ENCODE measurements around the gene KIAA0232. TPM values are rescaled to one million over a fixed set of nuclear protein-coding genes. Genes with fewer than 3 reads are reported as not detected.
"Not testable (repeated sequence)": the region's sequence is repeated elsewhere in the genome, so short reads cannot be mapped to it uniquely, and the experiment has no call there.

The KIAA0232 gene
- total and polyA plus RNA-seq, 2 experiments from 2014 or later, result 11.3 to 34.3 TPM

DNA sequence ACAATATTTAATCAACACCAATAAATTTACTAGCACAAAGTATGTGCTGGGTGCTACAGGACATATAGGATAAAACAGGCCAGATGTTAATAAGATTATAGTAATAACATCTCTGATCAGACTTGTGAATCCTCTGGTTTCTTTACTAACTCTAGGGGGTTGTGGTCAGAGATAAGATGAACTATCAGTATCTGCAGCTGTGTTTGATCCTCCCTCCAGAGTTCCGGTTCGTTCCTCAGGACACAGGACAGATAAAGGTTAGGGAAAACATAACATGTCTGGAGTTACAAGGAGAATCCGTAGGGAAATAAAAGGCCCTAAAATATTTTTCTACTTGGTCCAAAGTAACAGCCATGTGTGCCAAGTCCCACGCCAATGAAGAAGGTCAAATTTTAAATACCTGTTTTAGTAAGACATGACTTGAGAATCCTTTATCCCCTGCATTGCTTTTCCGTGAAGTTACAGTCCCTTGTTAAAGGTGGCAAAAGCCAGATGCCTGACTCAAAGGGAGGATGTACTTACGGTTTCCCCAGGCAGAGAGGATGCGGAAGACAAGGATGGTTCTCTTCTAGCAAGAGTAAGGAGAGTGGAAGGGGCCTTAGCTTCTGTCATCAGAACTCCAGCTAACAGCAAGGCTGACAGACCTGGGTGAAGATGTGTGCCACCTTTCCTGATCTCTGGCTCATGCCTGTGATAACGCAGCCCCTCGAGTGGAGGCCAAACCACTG, 44.4 kb downstream of the KIAA0232 start:
- H3K79me2 ChIP-seq, result peaks cover 87% of the 10 kb centered on the region
- H2AFZ ChIP-seq, result no peak overlapping the region
- 77% methylated on average over 9 of the region's 9 CpGs for WGBS (ENCODE audit: low lambda C conversion rate, missing lambda C conversion rate)
- no peaks in the 10 kb centered on the region for H3K9me3 ChIP-seq (ENCODE audit: low read depth)
- no peaks in the 10 kb centered on the region for H3K36me3 ChIP-seq (replicated peaks; ENCODE audit: insufficient read depth, low read depth)
- no peak for DNase-seq (ENCODE audit: low spot score)
- peaks cover 42% of the 10 kb centered on the region for H4K20me1 ChIP-seq (ENCODE audit: insufficient read depth, poor library complexity, severe bottlenecking)
- no peak overlapping the region for H3K4me2 ChIP-seq
- no peaks in the 10 kb centered on the region for H3K9me2 ChIP-seq (replicated peaks; ENCODE audit: insufficient read depth)
- no peaks in the 10 kb centered on the region for H3K4me1 ChIP-seq (ENCODE audit: insufficient read depth)
- no peak overlapping the region for H3K27ac ChIP-seq
- TF ChIP-seq, protein P1, sequence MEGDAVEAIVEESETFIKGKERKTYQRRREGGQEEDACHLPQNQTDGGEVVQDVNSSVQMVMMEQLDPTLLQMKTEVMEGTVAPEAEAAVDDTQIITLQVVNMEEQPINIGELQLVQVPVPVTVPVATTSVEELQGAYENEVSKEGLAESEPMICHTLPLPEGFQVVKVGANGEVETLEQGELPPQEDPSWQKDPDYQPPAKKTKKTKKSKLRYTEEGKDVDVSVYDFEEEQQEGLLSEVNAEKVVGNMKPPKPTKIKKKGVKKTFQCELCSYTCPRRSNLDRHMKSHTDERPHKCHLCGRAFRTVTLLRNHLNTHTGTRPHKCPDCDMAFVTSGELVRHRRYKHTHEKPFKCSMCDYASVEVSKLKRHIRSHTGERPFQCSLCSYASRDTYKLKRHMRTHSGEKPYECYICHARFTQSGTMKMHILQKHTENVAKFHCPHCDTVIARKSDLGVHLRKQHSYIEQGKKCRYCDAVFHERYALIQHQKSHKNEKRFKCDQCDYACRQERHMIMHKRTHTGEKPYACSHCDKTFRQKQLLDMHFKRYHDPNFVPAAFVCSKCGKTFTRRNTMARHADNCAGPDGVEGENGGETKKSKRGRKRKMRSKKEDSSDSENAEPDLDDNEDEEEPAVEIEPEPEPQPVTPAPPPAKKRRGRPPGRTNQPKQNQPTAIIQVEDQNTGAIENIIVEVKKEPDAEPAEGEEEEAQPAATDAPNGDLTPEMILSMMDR (IDR thresholded peaks at IDR 0.05; ENCODE audit: poor library complexity), result no peak
- TF ChIP-seq EZH2 (IDR thresholded peaks at IDR 0.05; ENCODE audit: borderline replicate concordance) (no peak), EZH2phosphoT487 (IDR thresholded peaks at IDR 0.05; ENCODE audit: low read depth, severe bottlenecking, unreplicated experiment) (no peak)
- H3K27me3 ChIP-seq, result no peaks in the 10 kb centered on the region
- H3K4me3 ChIP-seq, result no peak overlapping the region

- H3K79me2 ChIP-seq, result peaks cover 90% of the 10 kb centered on the region
- H3K27me3 ChIP-seq, result no peaks in the 10 kb centered on the region
- WGBS (ENCODE audit: low lambda C conversion rate, missing lambda C conversion rate), result 96% methylated on average over 5 of the region's 5 CpGs
- H3K36me3 ChIP-seq (replicated peaks; ENCODE audit: insufficient read depth, low read depth), result no peaks in the 10 kb centered on the region
- H3K4me1 ChIP-seq (ENCODE audit: insufficient read depth), result no peaks in the 10 kb centered on the region
- no peak for DNase-seq (ENCODE audit: low spot score)
- H3K4me3 ChIP-seq, result no peak overlapping the region
- H3K9me3 ChIP-seq (ENCODE audit: low read depth), result no peaks in the 10 kb centered on the region
- peaks cover 43% of the 10 kb centered on the region for H4K20me1 ChIP-seq (ENCODE audit: insufficient read depth, poor library complexity, severe bottlenecking)
- no peaks in the 10 kb centered on the region for H3K9me2 ChIP-seq (replicated peaks; ENCODE audit: insufficient read depth)
- H2AFZ ChIP-seq, result no peak overlapping the region
- no peak overlapping the region for H3K4me2 ChIP-seq
- TF ChIP-seq EZH2 (IDR thresholded peaks at IDR 0.05; ENCODE audit: borderline replicate concordance), result no peak
- TF ChIP-seq, protein P1 (IDR thresholded peaks at IDR 0.05; ENCODE audit: poor library complexity), result no peak
- no peak for TF ChIP-seq EZH2phosphoT487 (IDR thresholded peaks at IDR 0.05; ENCODE audit: low read depth, severe bottlenecking, unreplicated experiment)
- no peak overlapping the region for H3K27ac ChIP-seq
Observed at GRCh38 chr4:6829086-6829485, 46.6 kb downstream of the KIAA0232 start.

GRCh38 chr4:6834867-6835266, 52.3 kb downstream of the KIAA0232 start:
- Histone ChIP-seq H3K4me3 (no peak overlapping the region), H3K27me3 (no peaks in the 10 kb centered on the region), H3K79me2 (peaks cover 78% of the 10 kb centered on the region), H4K20me1 (ENCODE audit: insufficient read depth, poor library complexity, severe bottlenecking) (peaks cover 33% of the 10 kb centered on the region), H3K9me2 (replicated peaks; ENCODE audit: insufficient read depth) (no peaks in the 10 kb centered on the region), H3K9me3 (ENCODE audit: low read depth) (no peaks in the 10 kb centered on the region), H2AFZ (no peak overlapping the region), H3K4me1 (ENCODE audit: insufficient read depth) (peaks cover 3% of the 10 kb centered on the region), H3K36me3 (replicated peaks; ENCODE audit: insufficient read depth, low read depth) (no peaks in the 10 kb centered on the region), H3K4me2 (no peak overlapping the region), H3K27ac (no peak overlapping the region)
- no peak for DNase-seq (ENCODE audit: low spot score)
- 96% methylated on average over 3 of the region's 3 CpGs for WGBS (ENCODE audit: low lambda C conversion rate, missing lambda C conversion rate)
- TF ChIP-seq, protein P1 (IDR thresholded peaks at IDR 0.05; ENCODE audit: poor library complexity), result no peak
- no peak for TF ChIP-seq EZH2phosphoT487 (IDR thresholded peaks at IDR 0.05; ENCODE audit: low read depth, severe bottlenecking, unreplicated experiment)
- no peak for TF ChIP-seq EZH2 (IDR thresholded peaks at IDR 0.05; ENCODE audit: borderline replicate concordance)

GRCh38 chr4:6835616-6836015, 53.1 kb downstream of the KIAA0232 start:
- not testable (repeated sequence) for DNase-seq (ENCODE audit: low spot score); H3K36me3 ChIP-seq (replicated peaks; ENCODE audit: insufficient read depth, low read depth); H3K9me2 ChIP-seq (replicated peaks; ENCODE audit: insufficient read depth); H2AFZ ChIP-seq; H3K4me1 ChIP-seq (ENCODE audit: insufficient read depth); H3K4me3 ChIP-seq; H3K4me2 ChIP-seq; H3K27me3 ChIP-seq; H3K9me3 ChIP-seq (ENCODE audit: low read depth); H3K27ac ChIP-seq
- Histone ChIP-seq H4K20me1 (ENCODE audit: insufficient read depth, poor library complexity, severe bottlenecking) (peaks cover 36% of the 10 kb centered on the region), H3K79me2 (peaks cover 80% of the 10 kb centered on the region)
- 98% methylated on average over 4 of the region's 4 CpGs for WGBS (ENCODE audit: low lambda C conversion rate, missing lambda C conversion rate)

GRCh38 chr4:6837106-6837505, 54.6 kb downstream of the KIAA0232 start:
- H2AFZ ChIP-seq; H3K4me3 ChIP-seq; H3K4me2 ChIP-seq; DNase-seq (ENCODE audit: low spot score); H3K9me3 ChIP-seq (ENCODE audit: low read depth); H3K27me3 ChIP-seq; H3K36me3 ChIP-seq (replicated peaks; ENCODE audit: insufficient read depth, low read depth); H3K4me1 ChIP-seq (ENCODE audit: insufficient read depth); H3K9me2 ChIP-seq (replicated peaks; ENCODE audit: insufficient read depth); H3K27ac ChIP-seq: not testable (repeated sequence)
- H3K79me2 ChIP-seq, result peaks cover 79% of the 10 kb centered on the region
- WGBS (ENCODE audit: low lambda C conversion rate, missing lambda C conversion rate), result 100% methylated on average over 8 of the region's 34 CpGs
- peaks cover 42% of the 10 kb centered on the region for H4K20me1 ChIP-seq (ENCODE audit: insufficient read depth, poor library complexity, severe bottlenecking)
